Endothelial cell of umbilical vein (primary cell): ENCODE measurements around the gene ARL8A. TPM values are rescaled to one million over a fixed set of nuclear protein-coding genes. Genes with fewer than 3 reads are reported as not detected.

ENCODE experiments used
- BruUV-seq: library from RNA; stranded (reverse); fragments of 400-500 nt; replicated peaks from 2 replicates; lab custom pipeline; 2021; lab: Mats Ljungman, UMichigan
- CTCF ChIA-PET: fragments of 300-600, 350-600 bp; sonication (Branson Sonifier 250); formaldehyde crosslinking; loops from one replicate; lab custom pipeline; 2021; ENCODE audit warnings: antibody characterized with exemption, inconsistent platforms; lab: Charles Lee
- POLR2A ChIA-PET: fragments of 300-600, 350-600 bp; sonication (Branson Sonifier 250); formaldehyde crosslinking; loops from one replicate; lab custom pipeline; 2021; ENCODE audit warnings: antibody characterized with exemption, inconsistent platforms; lab: Charles Lee
- DNase-seq: peaks from one replicate; pipeline ENCODE4 v3.0.0-alpha.2; 2011; ENCODE audit warnings: low read depth, low spot score
- FAIRE-seq: peaks from 2 replicates; lab custom pipeline; 2011; peaks lifted over from hg19 to GRCh38; lab: Jason Lieb, UNC
- H2AFZ ChIP-seq: 2 replicates; pipeline ENCODE4 v1.6.0; 2012; ENCODE audit warnings: low read depth, low read length, control low read depth, inconsistent platforms
- H3K27ac ChIP-seq: 2 replicates; pipeline ENCODE4 v1.5.1; 2011; ENCODE audit warnings: low read depth, mild to moderate bottlenecking, control low read depth, low read length, moderate library complexity; ENCODE audit not compliant: insufficient read depth
- H3K27me3 ChIP-seq, 2 experiments: 2 replicates each; pipeline versions ENCODE4 v1.6.0 to v1.6.1; 2011; ENCODE audit warnings: low read length in 2 of 2, mixed read lengths in 1 of 2; ENCODE audit not compliant: control insufficient read depth in 2 of 2, insufficient read depth in 2 of 2
- H3K36me3 ChIP-seq, 2 experiments: 2 replicates in 1 of 2; 3 replicates in 1 of 2; pipeline ENCODE4 v1.5.1; 2011; ENCODE audit warnings: low read length in 2 of 2, mild to moderate bottlenecking in 1 of 2, moderate library complexity in 1 of 2; ENCODE audit not compliant: control insufficient read depth in 2 of 2, insufficient read depth in 2 of 2; ENCODE audit errors: extremely low read depth in 1 of 2
- H3K4me1 ChIP-seq: 3 replicates; pipeline ENCODE4 v1.5.1; 2011; ENCODE audit warnings: mild to moderate bottlenecking, low read length; ENCODE audit not compliant: control insufficient read depth, insufficient read depth; ENCODE audit errors: extremely low read depth
- H3K4me2 ChIP-seq: 2 replicates; pipeline ENCODE4 v1.6.1; 2011; ENCODE audit warnings: low read length, control low read depth, mixed read lengths; ENCODE audit not compliant: insufficient read depth
- H3K4me3 ChIP-seq, 3 experiments: fragments of 200-600 bp in 1 of 3; sonication (generic), shearing (Covaris generic) in 1 of 3; replicated peaks in 1 of 3; 2 replicates each; pipeline ENCODE4 v1.5.1; 2011 to 2016; ENCODE audit warnings: control low read depth in 3 of 3, low read length in 3 of 3, mild to moderate bottlenecking in 2 of 3, inconsistent platforms in 1 of 3, low read depth in 1 of 3, moderate library complexity in 1 of 3; ENCODE audit not compliant: insufficient read depth in 1 of 3
- H3K79me2 ChIP-seq: 2 replicates; pipeline ENCODE4 v1.6.0; 2012; ENCODE audit warnings: low read length, inconsistent platforms; ENCODE audit not compliant: control insufficient read depth, insufficient read depth
- H3K9ac ChIP-seq: replicated peaks from 2 replicates; pipeline ENCODE3; 2011; ENCODE audit warnings: low read length, control low read depth; ENCODE audit not compliant: insufficient read depth; ENCODE audit errors: extremely low read depth
- H3K9me1 ChIP-seq: replicated peaks from 3 replicates; pipeline ENCODE4 v1.6.0; 2011; ENCODE audit warnings: mild to moderate bottlenecking, low read length; ENCODE audit not compliant: control insufficient read depth, insufficient read depth; ENCODE audit errors: extremely low read depth
- H3K9me3 ChIP-seq: replicated peaks from 2 replicates; pipeline ENCODE4 v1.5.1; 2012; ENCODE audit warnings: low read length, inconsistent platforms; ENCODE audit not compliant: control insufficient read depth, insufficient read depth
- H4K20me1 ChIP-seq: replicated peaks from 2 replicates; pipeline ENCODE3; 2011; ENCODE audit warnings: mild to moderate bottlenecking, low read length; ENCODE audit not compliant: control insufficient read depth, insufficient read depth; ENCODE audit errors: extremely low read depth
- EZH2 ChIP-seq: IDR thresholded peaks from 2 replicates; pipeline ENCODE4 v1.6.1; 2012; ENCODE audit warnings: borderline replicate concordance, low read depth, mild to moderate bottlenecking, moderate library complexity, low read length, inconsistent platforms; ENCODE audit not compliant: severe bottlenecking
- FOS ChIP-seq: IDR thresholded peaks from 2 replicates; pipeline ENCODE4 v1.6.1; 2011; ENCODE audit warnings: mild to moderate bottlenecking, low read length, moderate library complexity, borderline replicate concordance; ENCODE audit not compliant: insufficient read depth
- GATA2 ChIP-seq: IDR thresholded peaks from 2 replicates; pipeline ENCODE4 v1.7.0; 2011; ENCODE audit warnings: low read depth, mild to moderate bottlenecking, moderate library complexity, mixed read lengths, low read length; ENCODE audit not compliant: insufficient read length, insufficient read depth
- JUN ChIP-seq: IDR thresholded peaks from 2 replicates; pipeline ENCODE4 v1.6.1; 2011; ENCODE audit warnings: borderline replicate concordance, low read depth; ENCODE audit not compliant: insufficient read length, insufficient read depth
- MYC ChIP-seq: IDR thresholded peaks from one replicate; pipeline ENCODE4 v1.6.1; 2011; ENCODE audit warnings: mild to moderate bottlenecking, low read depth, low read length
- POLR2A ChIP-seq: IDR thresholded peaks from 2 replicates; pipeline ENCODE4 v1.6.1; 2012; ENCODE audit warnings: low read depth, mild to moderate bottlenecking, control low read depth, low read length
- POLR2AphosphoS5 ChIP-seq: IDR thresholded peaks from 2 replicates; pipeline ENCODE4 v1.6.1; 2012; ENCODE audit warnings: low read depth, mild to moderate bottlenecking, control low read depth, low read length, moderate library complexity; ENCODE audit not compliant: insufficient read depth
- dilution Hi-C: fragments of 300-500 bp; cut with MboI; formaldehyde crosslinking; loops from one replicate; pipeline ENCODE4 v1.15.0; 2019; ENCODE audit warnings: low sequenced_read_pairs; ENCODE audit not compliant: extremely low pct_ligation_motif_present
- intact Hi-C: fragments of 100-400 bp; cut with micrococcal nuclease; formaldehyde crosslinking; loops from one replicate; pipeline ENCODE4 v1.10.0; 2022
- polyA plus RNA-seq, 4 experiments: library from polyadenylated mRNA; depleted of rRNA in 3 of 4; stranded (reverse) in 3 of 4; unstranded in 1 of 4; fragments of >200 nt; gene quantifications; 2 replicates each; pipeline versions ENCODE4 v1.2.1 to v1.2.3, GENCODE V29; 2011 to 2012; ENCODE audit warnings: missing spikeins in 1 of 4
- total RNA-seq: library from RNA; stranded (reverse); gene quantifications from 2 replicates; pipeline ENCODE4 v1.2.3, GENCODE V29; 2021
- TF ChIP-seq, protein P1 (sequence below): IDR thresholded peaks from 2 replicates; pipeline ENCODE4 v1.6.1; 2011; ENCODE audit not compliant: insufficient read depth, insufficient read length
- TF ChIP-seq, protein P2 (sequence below), 2 donors: IDR thresholded peaks; 1 replicate in 1 of 2; 2 replicates in 1 of 2; pipeline ENCODE4 v1.5.1; 2011; ENCODE audit warnings: low read length in 2 of 2, mild to moderate bottlenecking in 2 of 2, moderate library complexity in 2 of 2, control low read depth in 1 of 2, inconsistent platforms in 1 of 2, low read depth in 1 of 2; ENCODE audit not compliant: insufficient read depth in 1 of 2; ENCODE audit errors: extremely low read depth in 1 of 2

Gene ARL8A
- total and polyA plus RNA-seq, 2 donors (not counting 3 experiments of a cell fraction or from before 2014, with no cell fraction given): 54.3 to 69.5 TPM

- H3K27me3 ChIP-seq: peaks cover 0 to 3% of the 10 kb centered on the region in 2 experiments
- H3K4me1 ChIP-seq: no peaks in the 10 kb centered on the region
- H3K27ac ChIP-seq: no peak overlapping the region
- ChIA-PET CTCF (interaction anchor here (0.6 to 3.5 kb wide), 9 partner anchors 8 to 114 kb away, joined by 3 to 16 read pairs (median 3); no protein-coding TSS in a partner anchor), POLR2A (no interaction called here)
- DNase-seq (no peak), FAIRE-seq (no peak)
- H2AFZ ChIP-seq: no peak overlapping the region
- no peak overlapping the region for H3K4me2 ChIP-seq
- no peaks in the 10 kb centered on the region for H4K20me1 ChIP-seq
- H3K9me3 ChIP-seq: no peaks in the 10 kb centered on the region
- H3K9me1 ChIP-seq: no peaks in the 10 kb centered on the region
- H3K36me3 ChIP-seq: no peaks in the 10 kb centered on the region
- no peak overlapping the region for H3K9ac ChIP-seq
- H3K4me3 ChIP-seq: no peak overlapping the region
- intact Hi-C loops: no loop called here
- H3K79me2 ChIP-seq: no peaks in the 10 kb centered on the region
- TF ChIP-seq MYC (no peak), EZH2 (no peak), POLR2A (no peak), JUN (no peak), FOS (no peak), GATA2 (no peak), POLR2AphosphoS5 (no peak)
- TF ChIP-seq, protein P1, sequence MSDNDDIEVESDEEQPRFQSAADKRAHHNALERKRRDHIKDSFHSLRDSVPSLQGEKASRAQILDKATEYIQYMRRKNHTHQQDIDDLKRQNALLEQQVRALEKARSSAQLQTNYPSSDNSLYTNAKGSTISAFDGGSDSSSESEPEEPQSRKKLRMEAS: no peak
- TF ChIP-seq, protein P2, sequence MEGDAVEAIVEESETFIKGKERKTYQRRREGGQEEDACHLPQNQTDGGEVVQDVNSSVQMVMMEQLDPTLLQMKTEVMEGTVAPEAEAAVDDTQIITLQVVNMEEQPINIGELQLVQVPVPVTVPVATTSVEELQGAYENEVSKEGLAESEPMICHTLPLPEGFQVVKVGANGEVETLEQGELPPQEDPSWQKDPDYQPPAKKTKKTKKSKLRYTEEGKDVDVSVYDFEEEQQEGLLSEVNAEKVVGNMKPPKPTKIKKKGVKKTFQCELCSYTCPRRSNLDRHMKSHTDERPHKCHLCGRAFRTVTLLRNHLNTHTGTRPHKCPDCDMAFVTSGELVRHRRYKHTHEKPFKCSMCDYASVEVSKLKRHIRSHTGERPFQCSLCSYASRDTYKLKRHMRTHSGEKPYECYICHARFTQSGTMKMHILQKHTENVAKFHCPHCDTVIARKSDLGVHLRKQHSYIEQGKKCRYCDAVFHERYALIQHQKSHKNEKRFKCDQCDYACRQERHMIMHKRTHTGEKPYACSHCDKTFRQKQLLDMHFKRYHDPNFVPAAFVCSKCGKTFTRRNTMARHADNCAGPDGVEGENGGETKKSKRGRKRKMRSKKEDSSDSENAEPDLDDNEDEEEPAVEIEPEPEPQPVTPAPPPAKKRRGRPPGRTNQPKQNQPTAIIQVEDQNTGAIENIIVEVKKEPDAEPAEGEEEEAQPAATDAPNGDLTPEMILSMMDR (IDR thresholded peaks at IDR 0.05; ENCODE audit: extremely low read depth in 1 of 2, insufficient read depth in 1 of 2, low read depth in 1 of 2, low read length in 2 of 2): no peak
- no TSS peak for BruUV-seq
- dilution Hi-C loops: no loop called here
These were observed 30.7 kb downstream of the ARL8A start for GRCh38 chr1:202113690-202114300.
